Adipose tissue (tissue), 3 donors: ENCODE data around the gene GPATCH8. TPM values are rescaled to one million over a fixed set of nuclear protein-coding genes. Genes with fewer than 3 reads are reported as not detected.
"Not testable (repeated sequence)": the region's sequence is repeated elsewhere in the genome, so short reads cannot be mapped to it uniquely, and the experiment has no call there.

ENCODE experiments used
- H3K27ac ChIP-seq: one replicate; pipeline ENCODE4 v1.5.1; 2013; ENCODE audit warnings: low read depth, low read length
- WGBS, 3 donors: extraction: QIAGEN DNeasy Blood & Tissue Kit; methylation state at CpG; one replicate each; pipeline ENCODE4 v1.1.7; 2013; 5-methylcytosine and 5-hydroxymethylcytosine counted together
- polyA plus RNA-seq, 3 donors: library from polyadenylated mRNA; stranded (reverse); fragments of 200-250 nt; gene quantifications; one replicate each; pipeline ENCODE4 v1.2.3, GENCODE V29; 2013
- donor health status: healthy with polysubstance abuse.
- donor health status: Bipolar disorder and iron deficiency.
- donor health status: healthy.

Gene GPATCH8
- polyA plus RNA-seq, 3 donors: 5.8 to 11.2 (median 7.6) TPM

DNA sequence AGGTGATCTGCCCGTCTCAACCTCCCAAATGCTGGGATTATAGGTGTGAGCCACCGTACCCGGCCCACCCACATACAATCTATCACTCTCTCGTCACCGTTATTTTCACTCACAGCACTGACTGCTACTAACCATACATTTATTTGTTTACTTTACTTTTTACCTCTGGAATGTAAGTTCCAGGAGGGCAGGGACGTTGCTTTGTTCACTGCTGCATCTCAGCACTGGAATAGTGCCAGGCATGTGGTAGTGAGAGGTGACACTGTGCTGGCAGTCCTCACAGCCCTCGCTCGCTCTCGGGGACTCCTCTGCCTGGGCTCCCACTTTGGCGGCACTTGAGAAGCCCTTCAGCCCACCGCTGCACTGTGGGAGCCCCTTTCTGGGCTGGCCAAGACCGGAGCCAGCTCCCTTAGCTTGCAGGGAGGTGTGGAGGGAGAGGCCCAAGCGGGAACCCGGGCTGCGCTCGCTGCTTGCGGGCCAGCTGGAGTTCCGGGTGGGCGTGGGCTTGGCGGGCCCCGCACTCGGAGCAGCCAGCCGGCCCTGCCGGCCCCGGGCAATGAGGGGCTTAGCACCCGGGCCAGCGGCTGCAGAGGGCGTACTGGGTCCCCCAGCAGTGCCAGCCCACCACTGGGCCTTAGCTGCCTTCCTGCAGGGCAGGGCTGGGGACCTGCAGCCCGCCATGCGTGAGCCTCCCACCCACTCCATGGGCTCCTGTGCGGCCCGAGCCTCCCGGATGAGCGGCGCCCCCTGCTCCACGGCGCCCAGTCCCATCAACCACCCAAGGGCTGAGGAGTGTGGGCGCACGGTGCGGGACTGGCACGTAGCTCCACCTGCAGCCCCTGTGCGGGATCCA lies 134.6 kb downstream of the GPATCH8 start:
- 93 to 94% (median 93%) methylated on average over 41 to 42 of the region's 42 CpGs for WGBS, 3 donors
- not testable (repeated sequence) for H3K27ac ChIP-seq

DNA sequence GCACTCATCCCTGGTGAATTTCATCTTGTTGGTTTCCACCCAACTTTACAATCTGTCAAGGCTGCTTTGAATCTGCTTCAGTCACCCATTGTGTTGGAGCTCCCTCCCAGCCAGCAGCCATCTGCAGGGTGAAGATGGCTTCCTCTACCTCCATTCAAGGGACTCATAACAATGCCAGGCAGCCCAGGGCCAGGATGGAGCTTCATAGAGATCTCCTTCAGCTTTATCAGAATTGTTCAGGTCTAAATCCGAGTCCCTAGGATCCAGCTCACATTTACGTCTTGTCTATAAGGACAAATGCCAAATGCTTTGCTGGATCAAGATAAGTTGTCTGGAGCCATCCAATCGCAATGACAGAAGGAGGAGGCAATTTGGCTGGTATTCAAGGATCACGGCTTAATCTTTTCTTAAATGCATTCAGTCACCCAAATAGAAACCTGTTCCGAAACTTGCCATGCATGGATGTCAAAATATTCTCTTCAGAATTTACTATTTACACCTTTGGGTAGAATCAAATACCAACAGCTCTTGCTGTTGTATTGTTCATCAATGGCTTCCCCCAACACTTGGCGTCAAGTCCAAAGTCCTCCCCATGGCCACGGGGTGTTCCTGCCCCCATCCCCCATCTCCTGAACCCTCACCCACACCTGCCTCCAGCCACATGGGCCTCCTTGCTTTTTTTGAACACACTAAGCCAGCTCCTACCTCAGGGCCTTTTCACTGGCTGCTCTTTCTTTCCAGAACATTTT lies 135.8 kb downstream of the GPATCH8 start:
- WGBS, 3 donors: 35 to 74% (median 66%) methylated on average over 7 of the region's 7 CpGs
- H3K27ac ChIP-seq: no peak overlapping the region

DNA sequence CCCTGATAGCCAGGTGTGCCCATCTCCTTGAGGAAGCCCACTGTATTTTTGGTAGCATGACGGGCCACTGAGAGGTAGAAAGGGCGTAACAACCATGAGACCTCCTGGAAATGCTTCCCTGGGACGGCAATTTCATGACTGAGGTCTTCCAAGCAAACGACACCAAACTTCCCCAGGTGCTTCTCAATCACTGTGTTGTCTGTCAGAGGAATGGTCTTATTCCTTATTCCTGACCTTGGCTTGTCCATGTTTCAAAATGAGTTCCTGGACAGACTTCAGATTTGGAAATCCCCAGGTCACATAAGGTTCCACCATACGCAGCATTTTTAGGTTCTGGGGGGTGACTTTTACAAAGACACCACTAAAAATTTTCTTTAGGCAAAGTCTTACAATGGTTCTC lies 138.2 kb downstream of the GPATCH8 start:
- WGBS, 3 donors: 84 to 91% (median 89%) methylated on average over 5 of the region's 5 CpGs
- not testable (repeated sequence) for H3K27ac ChIP-seq

DNA sequence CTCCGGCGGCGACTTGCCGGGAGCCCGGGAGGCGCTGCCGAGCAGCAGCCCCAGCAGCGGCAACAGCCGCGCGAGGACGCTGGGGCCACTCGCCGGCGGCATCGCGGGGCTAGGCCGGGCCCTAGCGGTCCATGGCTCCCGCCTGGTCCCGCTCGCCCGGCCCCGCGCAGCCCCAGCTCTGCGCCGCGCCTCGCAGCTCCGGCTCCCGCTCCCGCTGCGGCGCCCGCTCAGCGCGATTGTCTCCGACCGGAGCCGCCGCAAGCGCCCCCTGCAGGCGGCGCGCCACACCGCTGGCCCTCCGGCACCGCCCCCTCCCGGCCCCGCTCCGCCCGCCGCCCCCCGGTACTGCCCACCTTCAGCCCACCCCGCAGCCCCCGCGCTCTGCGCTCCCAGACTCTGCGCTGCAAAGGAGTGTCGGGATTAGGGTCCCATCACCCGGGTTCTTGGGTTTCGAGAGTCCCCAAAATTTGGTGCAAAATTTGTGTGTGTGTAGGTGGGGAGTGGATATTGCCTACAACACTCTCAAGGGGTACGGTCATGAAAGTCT lies 139.5 kb downstream of the GPATCH8 start, which contains the start of gene FAM171A2:
FAM171A2 (minus strand) TSS at position 241 of the 547 bp plus-strand sequence; CDS start at position 102, 139 bp downstream.
- WGBS, 3 donors: 1% methylated on average over 36 to 63 of the region's 63 CpGs
- no peak within 1 kb of the TSS for H3K27ac ChIP-seq

DNA sequence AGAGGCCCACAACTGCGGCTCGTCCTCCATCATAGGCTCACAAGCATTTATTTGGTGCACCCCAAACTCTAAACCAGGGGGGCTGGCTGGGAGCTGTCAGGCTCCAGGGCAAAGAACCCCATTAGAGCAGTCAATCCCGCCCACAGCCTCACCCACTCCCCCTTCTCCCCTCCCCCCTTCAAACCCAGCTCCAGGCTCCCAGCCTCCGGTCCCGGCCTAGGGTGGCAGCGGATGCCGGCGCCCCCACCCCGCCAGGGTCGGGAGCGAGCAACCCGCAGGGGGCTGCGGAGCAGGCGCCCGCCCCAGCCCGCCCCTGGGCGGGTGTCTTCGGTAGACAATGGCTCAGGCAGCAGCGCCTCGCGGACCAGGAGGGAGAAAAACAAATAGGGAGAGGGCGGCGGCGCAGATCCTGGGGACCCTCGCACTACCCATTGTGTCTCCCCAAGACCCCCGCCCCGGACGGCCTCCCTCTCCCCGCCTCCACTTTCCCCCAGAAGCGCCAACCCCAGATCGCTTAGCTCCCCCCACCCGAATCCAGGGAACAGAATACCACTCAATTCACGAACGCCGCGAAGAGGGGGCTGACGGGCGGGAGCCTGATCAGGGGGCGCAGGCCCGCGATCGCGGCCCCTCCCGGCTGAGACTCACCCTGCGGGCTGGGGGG lies 140.1 kb downstream of the GPATCH8 start:
- WGBS, 3 donors: 0 to 3% (median 2%) methylated on average over 32 to 45 of the region's 45 CpGs
- H3K27ac ChIP-seq: no peak overlapping the region

DNA sequence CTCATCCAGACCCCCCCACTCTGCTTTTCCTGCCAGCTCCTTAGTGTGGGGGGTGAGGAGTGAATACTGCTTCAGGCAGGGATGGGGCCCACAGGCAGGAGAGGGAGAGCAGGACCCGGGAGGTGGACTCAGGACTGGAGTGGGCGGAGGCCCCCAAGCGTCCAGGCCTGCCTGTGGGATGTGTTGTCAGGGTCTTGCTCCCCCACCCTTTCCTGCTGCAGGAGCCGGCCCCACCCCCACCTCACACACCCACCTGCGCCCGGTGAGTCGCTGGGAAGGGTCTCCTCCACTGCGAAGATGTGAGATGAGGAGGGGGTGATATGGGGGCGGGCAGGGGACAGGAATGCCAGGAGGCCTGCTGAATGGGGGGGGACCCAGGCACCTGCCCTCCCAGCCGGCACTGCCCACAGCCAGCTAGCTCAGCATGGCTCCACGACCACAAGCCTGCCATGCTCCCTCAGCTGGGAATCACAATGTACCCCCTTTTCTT lies 140.7 kb downstream of the GPATCH8 start:
- WGBS, 3 donors: 11 to 34% (median 20%) methylated on average over 6 to 11 of the region's 11 CpGs
- H3K27ac ChIP-seq: no peak overlapping the region

DNA sequence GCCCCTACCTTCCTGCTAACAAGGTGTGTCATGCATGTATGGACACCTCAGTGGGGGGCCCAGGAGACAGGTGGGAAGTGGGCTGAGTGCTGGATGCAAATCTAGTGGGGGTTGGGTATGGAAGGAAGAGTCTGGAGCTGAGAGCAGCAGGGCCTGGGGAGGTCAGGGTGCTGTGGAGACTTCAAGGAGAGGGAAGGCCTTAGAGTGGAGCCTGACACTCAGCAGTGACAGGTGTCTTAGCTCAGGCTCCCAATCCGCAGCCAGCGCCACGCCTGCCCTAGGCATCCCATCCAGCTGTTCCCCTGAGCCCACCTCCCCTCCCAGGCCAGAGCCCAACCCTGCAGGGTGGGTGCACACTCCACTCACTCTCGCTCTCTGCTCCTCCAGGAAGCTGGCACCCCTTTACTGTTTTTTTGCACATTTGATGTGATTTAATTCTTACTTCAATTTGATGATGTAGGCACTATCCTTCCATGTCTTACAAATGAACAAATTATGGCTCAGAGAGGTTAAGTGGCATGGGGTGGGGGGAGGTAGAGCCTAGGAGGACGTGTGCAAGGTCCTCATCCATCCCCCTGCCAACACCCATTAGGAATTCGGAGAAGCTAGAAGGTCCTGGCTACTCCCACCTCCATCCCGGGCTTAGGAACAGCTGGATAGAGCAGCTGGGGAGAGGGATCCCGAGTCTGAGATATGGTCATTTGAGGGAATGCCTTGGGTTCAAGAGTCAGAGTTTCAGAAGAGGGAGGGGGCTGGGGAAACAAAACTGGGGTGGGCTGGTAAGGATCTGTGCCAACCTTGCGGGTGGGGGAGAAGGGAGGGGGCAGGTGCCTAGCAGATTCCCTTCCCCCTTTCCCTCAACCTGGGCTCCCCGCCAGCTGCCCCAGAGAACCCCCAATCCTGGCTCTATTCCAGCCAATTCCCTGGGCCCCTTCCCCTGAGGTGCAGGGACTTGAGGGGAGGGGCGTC lies 141.6 kb downstream of the GPATCH8 start:
- WGBS, 3 donors: 57 to 62% (median 59%) methylated on average over 11 of the region's 11 CpGs
- no peak overlapping the region for H3K27ac ChIP-seq

DNA sequence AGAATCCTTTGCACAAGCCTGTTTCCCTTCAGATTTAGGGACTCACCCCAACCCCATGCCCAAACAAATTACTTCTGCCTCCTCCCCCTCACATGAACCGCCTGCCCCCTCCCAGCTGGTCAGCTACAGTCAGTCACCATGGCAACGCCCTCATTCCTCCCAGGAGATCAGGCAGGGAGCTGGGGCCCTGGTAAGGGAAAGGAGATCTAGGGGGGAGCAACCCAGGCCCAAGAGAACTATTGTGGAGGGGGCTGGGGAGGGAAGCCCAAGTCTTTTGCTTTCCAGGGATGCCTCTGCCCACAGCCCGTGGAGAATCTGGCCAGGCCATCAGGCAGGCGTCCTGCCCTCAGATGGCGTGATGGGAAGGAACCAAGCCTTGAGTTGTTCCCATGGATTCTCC lies 142.4 kb downstream of the GPATCH8 start:
- WGBS, 3 donors: 48 to 58% (median 49%) methylated on average over 4 to 5 of the region's 5 CpGs

DNA sequence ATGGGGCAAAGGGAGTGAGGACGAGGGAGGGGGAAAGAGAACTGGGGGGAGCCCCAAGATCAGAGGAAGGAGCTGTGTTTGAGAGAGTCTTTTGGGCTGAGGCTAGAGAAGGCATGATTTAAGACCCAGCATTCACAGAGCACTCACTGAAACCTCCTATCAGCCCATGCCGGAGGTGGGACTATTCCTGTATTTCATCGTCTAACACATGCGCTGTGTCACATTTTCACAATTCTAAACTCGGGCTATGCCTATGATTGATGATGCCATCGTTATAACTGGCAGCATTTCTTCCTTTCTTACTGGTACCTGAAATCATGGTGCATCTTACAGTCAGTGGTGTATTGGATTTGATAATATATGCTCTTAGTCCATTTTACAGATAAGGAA lies 143.1 kb downstream of the GPATCH8 start:
- H3K27ac ChIP-seq: no peak overlapping the region
- WGBS, 3 donors: 57 to 66% (median 58%) methylated on average over 6 of the region's 6 CpGs

More for the DNA sequence above, 142.4 kb downstream of the GPATCH8 start:
- no peak overlapping the region for H3K27ac ChIP-seq

DNA sequence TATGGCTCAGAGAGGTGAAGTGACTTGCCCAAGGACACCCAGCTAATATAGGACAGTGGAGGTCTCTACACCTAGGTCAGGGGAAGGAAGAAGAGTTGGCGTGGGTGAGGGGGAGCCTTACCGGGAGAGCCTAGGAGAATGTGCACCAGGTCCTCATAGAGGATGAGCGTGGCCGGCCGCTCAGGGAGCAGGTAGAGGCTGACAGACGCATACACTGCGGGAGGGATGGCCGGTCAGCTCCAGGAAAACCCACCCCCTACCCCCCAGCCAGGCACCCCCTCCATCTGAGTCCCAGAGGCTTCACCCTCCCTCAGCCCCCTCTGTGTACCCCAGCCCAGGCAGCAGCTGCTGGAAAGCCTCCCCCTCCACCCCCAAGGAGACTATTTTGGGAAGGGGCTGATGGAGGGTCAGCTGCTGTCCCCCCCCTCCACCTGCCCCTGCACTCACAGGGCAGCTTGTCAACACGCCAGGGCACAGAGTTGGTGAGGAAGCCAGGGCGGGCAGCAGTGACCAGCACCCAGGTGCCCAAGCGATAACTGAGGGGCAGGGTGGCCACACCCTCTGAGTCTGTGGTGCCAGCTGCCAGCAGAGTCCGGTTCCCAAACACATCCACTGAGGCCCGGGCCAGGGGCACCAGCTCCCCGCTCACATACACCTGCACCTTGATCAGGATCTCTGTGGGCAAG lies 143.6 kb downstream of the GPATCH8 start:
- 78 to 93% (median 91%) methylated on average over 14 of the region's 14 CpGs for WGBS, 3 donors

DNA sequence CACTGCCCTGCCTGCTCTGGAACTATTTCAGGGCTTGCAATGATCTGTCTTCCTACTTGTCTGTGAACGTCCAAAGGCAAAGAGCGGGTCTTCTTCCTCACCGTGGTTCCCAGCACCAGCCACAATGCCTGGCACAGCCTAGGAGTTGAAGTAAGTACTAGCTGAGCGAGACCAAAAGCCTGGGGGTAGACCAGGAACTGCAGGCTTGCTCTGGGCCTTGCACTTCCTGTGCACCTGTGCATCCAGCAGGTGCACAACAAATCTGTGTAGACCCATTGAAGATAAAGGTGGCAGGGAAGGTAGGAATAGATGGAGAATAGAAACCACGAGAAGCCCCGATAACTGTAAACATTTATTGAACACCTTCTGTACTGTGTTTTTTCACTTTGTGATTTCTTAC lies 144.2 kb downstream of the GPATCH8 start:
- H3K27ac ChIP-seq: no peak overlapping the region
- 63 to 74% (median 73%) methylated on average over 6 of the region's 6 CpGs for WGBS, 3 donors

More for the DNA sequence above, 143.6 kb downstream of the GPATCH8 start:
- no peak overlapping the region for H3K27ac ChIP-seq

DNA sequence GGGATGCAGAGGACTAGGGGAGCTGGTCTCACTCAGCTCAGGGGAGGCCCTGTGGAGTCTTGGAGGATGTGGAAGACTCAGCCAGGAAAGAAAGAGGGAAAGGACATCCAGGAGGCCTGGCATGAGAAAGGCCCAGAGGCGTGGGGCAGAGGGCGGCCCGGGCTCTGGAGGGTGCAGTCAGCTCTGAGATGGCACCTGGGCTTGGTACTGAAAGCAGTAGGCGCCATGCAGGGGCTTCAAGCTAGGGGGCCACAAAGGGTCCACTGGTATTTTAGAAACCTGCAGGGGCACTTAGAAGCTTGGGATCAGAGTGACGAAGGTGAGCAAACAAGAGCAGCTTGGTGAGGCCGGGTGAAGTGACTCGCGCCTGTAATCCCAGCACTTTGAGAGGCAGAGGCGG lies 145.1 kb downstream of the GPATCH8 start:
- 84 to 95% (median 92%) methylated on average over 9 of the region's 9 CpGs for WGBS, 3 donors
- H3K27ac ChIP-seq: no peak overlapping the region

DNA sequence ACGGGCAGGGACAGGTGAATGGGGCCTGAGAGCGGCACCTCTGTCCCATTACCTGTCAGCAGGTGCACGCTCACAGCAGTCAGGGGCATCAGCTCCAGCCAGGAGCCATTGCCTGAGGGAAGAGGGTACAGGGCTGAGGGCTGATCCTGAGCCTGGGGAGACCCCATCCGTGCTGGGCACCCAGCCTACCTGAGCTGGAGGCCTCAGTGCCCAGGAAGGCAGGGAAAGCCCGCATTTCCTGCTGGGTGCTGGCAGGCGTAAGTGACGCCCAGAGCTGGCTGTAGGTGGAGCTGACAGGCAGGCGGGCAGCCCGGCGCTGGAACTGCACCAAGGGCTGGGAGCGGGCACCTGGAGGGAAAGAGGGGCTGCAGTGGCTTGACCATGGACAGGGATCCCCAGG lies 147.0 kb downstream of the GPATCH8 start:
- 85 to 90% (median 88%) methylated on average over 9 to 11 of the region's 11 CpGs for WGBS, 3 donors
- no peak overlapping the region for H3K27ac ChIP-seq

DNA sequence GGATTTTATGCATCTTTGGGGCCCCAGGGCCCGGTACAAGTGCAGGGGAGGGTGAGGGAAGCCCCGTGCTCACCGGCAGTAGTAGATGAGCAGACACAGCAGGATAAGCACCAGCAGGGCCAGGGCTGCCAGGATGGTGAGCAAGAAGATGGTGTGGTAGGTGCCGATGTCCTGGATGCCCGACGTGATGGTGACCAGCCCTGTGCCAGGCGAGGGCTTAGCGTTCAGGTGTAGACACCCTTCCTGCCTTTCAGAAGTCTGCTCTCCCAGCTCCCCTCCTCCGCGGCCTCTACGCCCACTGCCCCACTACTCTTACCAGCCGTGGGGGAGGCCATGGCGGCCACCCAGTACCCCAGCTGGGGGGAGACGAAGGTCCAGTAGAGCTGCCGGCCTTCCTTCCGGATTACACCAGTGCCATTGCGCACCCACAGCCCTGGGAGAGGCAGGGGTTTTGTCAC lies 147.5 kb downstream of the GPATCH8 start:
- no peak overlapping the region for H3K27ac ChIP-seq
- WGBS, 3 donors: 83 to 90% (median 88%) methylated on average over 16 to 17 of the region's 17 CpGs

DNA sequence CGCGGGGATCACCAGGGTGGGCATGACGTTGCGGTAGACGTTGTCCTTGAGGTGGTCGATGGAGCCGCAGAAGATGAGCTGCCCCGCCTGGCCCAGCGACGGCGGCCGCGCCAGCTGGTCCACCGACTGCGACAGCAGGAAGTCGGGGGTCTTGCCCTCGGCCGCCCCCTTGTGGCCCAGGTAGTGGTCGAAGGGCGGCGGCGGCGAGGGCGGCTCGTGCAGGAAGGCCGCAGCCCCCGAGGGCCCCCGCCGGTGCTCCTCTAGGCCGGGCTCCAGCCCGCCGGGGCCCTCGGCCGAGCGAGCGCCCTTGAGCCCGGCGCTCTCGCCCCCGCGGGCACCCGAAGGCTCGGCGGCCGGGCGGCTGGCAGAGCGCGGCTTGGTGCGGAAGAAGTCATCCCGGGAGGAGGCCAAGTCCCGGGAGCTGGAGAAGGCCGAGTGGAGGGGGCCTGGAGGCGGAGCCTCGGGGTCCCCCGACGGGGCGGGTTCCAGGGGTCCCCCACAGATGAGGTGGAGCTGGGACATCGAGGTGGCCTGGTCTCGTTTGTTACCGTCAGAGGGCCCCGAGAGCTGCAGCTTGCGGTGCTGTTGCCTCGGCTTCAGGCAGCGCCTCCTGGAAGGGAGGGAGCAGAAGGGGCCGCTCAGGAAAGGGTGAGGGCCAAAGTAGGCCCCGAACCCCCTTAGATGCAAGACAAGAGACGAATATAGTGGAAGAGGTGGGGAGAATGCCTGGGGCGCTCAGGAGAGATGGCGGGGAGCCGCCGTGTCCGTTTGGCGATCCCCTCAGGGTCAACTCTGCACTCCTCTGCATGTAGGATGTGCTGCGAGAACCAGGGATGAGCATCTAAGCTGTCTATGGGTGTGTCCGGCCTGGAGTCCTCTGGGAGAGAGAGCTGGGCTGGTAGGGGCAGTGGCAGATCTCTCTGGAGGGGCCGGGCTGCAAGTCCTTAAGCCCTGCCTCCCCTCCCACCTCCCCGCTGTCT lies 148.3 kb downstream of the GPATCH8 start:
- 38 to 63% (median 61%) methylated on average over 56 to 77 of the region's 77 CpGs for WGBS, 3 donors
- no peak overlapping the region for H3K27ac ChIP-seq
